ENCODE data around the gene NUBPL. TPM values are rescaled to one million over a fixed set of nuclear protein-coding genes. Genes with fewer than 3 reads are reported as not detected.

The NUBPL gene
- polyA plus RNA-seq, 1 of the 3 experiments (the other 2 are of a cell fraction) = 4.0 TPM

- Histone ChIP-seq H3K9me2 (no peaks in the 10 kb centered on the region), H3K4me2 (no peak overlapping the region), H3K79me2 (ENCODE audit: insufficient read depth) (no peaks in the 10 kb centered on the region), H3K4me1 (ENCODE audit: control insufficient read depth in 1 of 2, insufficient read depth in 2 of 2, low read depth in 1 of 2, low read length in 1 of 2) (no peaks in the 10 kb centered on the region), H3K27ac (ENCODE audit: low read depth in 2 of 2, low read length in 1 of 2) (no peak overlapping the region), H3K9ac (no peak overlapping the region), H3K36me3 (replicated peaks in 1 of 2; ENCODE audit: control insufficient read depth in 1 of 2, insufficient read depth in 2 of 2, low read length in 1 of 2) (no peaks in the 10 kb centered on the region), H2AFZ (ENCODE audit: low read depth) (no peak overlapping the region), H3K27me3 (ENCODE audit: insufficient read depth) (peaks cover 8% of the 10 kb centered on the region; the same call in 1 of the 2 replicates), H3F3A (replicated peaks; ENCODE audit: insufficient read depth) (no peaks in the 10 kb centered on the region), H3K9me3 (no peaks in the 10 kb centered on the region), H3K4me3 (ENCODE audit: low read depth in 2 of 2, low read length in 1 of 2) (no peak overlapping the region), H4K20me1 (ENCODE audit: insufficient read depth) (no peaks in the 10 kb centered on the region)
- CTCF ChIA-PET = no interaction called here
- TF ChIP-seq POLR2AphosphoS5 (IDR thresholded peaks at IDR 0.05; ENCODE audit: low read depth, low read length) (no peak), TEAD4 (IDR thresholded peaks at IDR 0.05; ENCODE audit: borderline replicate concordance, insufficient read depth) (no peak), RCOR1 (IDR thresholded peaks at IDR 0.05; ENCODE audit: low read length) (no peak), MEF2A (IDR thresholded peaks at IDR 0.05; ENCODE audit: borderline replicate concordance, low read depth) (no peak), FOXJ3 (CRISPR knock-in tag; IDR thresholded peaks at IDR 0.05) (no peak), RXRA (IDR thresholded peaks at IDR 0.05; ENCODE audit: borderline replicate concordance, low read depth) (no peak), SIN3A (IDR thresholded peaks at IDR 0.05; ENCODE audit: borderline replicate concordance, low read depth, low read length) (no peak), USF2 (IDR thresholded peaks at IDR 0.05; ENCODE audit: borderline replicate concordance, low read depth, low read length) (no peak), GATA2 (CRISPR knock-in tag; IDR thresholded peaks at IDR 0.05) (no peak), ELF1 (IDR thresholded peaks at IDR 0.05) (no peak), FOXM1 (IDR thresholded peaks at IDR 0.05; ENCODE audit: low read depth) (no peak), ZBTB33 (IDR thresholded peaks at IDR 0.05; ENCODE audit: borderline replicate concordance, low read depth) (no peak), EZH2phosphoT487 (IDR thresholded peaks at IDR 0.05; ENCODE audit: borderline replicate concordance, low read depth) (no peak), MXI1 (IDR thresholded peaks at IDR 0.05; ENCODE audit: low read depth, low read length) (no peak), TAF1 (IDR thresholded peaks at IDR 0.05; ENCODE audit: borderline replicate concordance, low read depth, low read length) (no peak), CTCF (IDR thresholded peaks at IDR 0.05) (no peak), PBX3 (IDR thresholded peaks at IDR 0.05) (no peak), MAX (IDR thresholded peaks at IDR 0.05; ENCODE audit: low read depth) (no peak), SMC3 (IDR thresholded peaks at IDR 0.05; ENCODE audit: low read depth, low read length) (no peak)
- POLR2A ChIA-PET = no interaction called here
- WGBS (ENCODE audit: low lambda C conversion rate) = 76% methylated on average over 2 of the region's 2 CpGs
- DNase-seq = no peak
Observed at GRCh38 chr14:31549817-31550216, 11.4 kb upstream of the NUBPL start.
